Body of pancreas (tissue), 4 donors: ENCODE data around the gene PSIP1.

Experiments
- POLR2A ChIP-seq, 3 donors: fragments of 450-650 bp; IDR thresholded peaks; one replicate each; pipeline ENCODE4 v1.6.1; 2016; ENCODE audit warnings: antibody characterized with exemption in 3 of 3, mild to moderate bottlenecking in 2 of 3
- TF ChIP-seq, protein P1 (sequence below), 7 experiments: fragments of 450-650 bp in 4 of 7; fragments of 200-600 bp in 3 of 7; sonication (generic) in 3 of 7; IDR thresholded peaks; one replicate each; pipeline ENCODE4 v1.5.1; 2016 to 2019; ENCODE audit warnings: antibody characterized with exemption in 7 of 7

DNA sequence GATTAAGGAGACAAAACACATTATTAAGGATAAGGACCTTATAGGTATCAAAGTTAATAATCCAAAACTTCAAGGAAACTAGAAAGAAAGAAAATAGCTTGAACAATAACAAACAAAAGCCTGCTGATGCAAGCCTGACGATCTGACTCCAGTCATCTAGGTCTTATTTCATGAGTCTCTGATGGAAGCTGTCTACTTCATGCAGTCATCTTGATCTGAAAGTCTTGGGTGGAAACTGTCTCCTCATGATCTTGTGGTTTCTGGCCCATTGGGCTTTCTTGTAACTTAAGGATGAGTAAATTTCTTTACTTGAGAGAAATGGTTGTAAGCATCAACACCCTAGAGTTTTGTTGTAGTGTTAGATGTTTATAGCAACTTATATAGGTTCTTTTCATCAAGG is 20.6 kb upstream of the PSIP1 start:
- TF ChIP-seq, protein P1, sequence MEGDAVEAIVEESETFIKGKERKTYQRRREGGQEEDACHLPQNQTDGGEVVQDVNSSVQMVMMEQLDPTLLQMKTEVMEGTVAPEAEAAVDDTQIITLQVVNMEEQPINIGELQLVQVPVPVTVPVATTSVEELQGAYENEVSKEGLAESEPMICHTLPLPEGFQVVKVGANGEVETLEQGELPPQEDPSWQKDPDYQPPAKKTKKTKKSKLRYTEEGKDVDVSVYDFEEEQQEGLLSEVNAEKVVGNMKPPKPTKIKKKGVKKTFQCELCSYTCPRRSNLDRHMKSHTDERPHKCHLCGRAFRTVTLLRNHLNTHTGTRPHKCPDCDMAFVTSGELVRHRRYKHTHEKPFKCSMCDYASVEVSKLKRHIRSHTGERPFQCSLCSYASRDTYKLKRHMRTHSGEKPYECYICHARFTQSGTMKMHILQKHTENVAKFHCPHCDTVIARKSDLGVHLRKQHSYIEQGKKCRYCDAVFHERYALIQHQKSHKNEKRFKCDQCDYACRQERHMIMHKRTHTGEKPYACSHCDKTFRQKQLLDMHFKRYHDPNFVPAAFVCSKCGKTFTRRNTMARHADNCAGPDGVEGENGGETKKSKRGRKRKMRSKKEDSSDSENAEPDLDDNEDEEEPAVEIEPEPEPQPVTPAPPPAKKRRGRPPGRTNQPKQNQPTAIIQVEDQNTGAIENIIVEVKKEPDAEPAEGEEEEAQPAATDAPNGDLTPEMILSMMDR (IDR thresholded peaks at IDR 0.05) = no peak
- TF ChIP-seq POLR2A (IDR thresholded peaks at IDR 0.05) = no peak
